Mesothelial cell of epicardium (in vitro differentiated cells): Measurements from ENCODE around the gene HGFAC. TPM values are rescaled to one million over a fixed set of nuclear protein-coding genes. Genes with fewer than 3 reads are reported as not detected.

Experiments
- DNase-seq, 2 experiments: peaks; one replicate each; pipeline ENCODE4 v3.0.0; 2021; ENCODE audit warnings: low spot score in 2 of 2; ENCODE audit not compliant: unreplicated experiment in 2 of 2
- H3K27ac Mint-ChIP-seq: 2 replicates; pipeline ENCODE4 v1.8.0; 2021; ENCODE audit warnings: mixed read lengths
- H3K27me3 Mint-ChIP-seq: 2 replicates; pipeline ENCODE4 v1.8.0; 2021; ENCODE audit warnings: low read depth, mixed read lengths
- H3K36me3 Mint-ChIP-seq: 2 replicates; pipeline ENCODE4 v1.8.0; 2021; ENCODE audit warnings: mixed read lengths
- H3K4me1 Mint-ChIP-seq: 2 replicates; pipeline ENCODE4 v1.8.0; 2021; ENCODE audit warnings: mixed read lengths
- H3K4me3 Mint-ChIP-seq: 2 replicates; pipeline ENCODE4 v1.8.0; 2021; ENCODE audit warnings: mild to moderate bottlenecking, moderate library complexity, mixed read lengths
- H3K9me3 Mint-ChIP-seq: 2 replicates; pipeline ENCODE4 v1.8.0; 2021; ENCODE audit warnings: mixed read lengths
- total RNA-seq: library from RNA; stranded (reverse); gene quantifications from 3 replicates; pipeline ENCODE4 v1.2.1, GENCODE V29; 2021
- TF ChIP-seq, protein P1 (sequence below): fragments of 200-600 bp; sonication (generic); IDR thresholded peaks from one replicate; pipeline ENCODE4 v1.5.0; 2021; ENCODE audit warnings: antibody characterized with exemption; ENCODE audit not compliant: unreplicated experiment

HGFAC gene
- total RNA-seq, 1 donor from 2014 or later: 2.5 TPM

DNA sequence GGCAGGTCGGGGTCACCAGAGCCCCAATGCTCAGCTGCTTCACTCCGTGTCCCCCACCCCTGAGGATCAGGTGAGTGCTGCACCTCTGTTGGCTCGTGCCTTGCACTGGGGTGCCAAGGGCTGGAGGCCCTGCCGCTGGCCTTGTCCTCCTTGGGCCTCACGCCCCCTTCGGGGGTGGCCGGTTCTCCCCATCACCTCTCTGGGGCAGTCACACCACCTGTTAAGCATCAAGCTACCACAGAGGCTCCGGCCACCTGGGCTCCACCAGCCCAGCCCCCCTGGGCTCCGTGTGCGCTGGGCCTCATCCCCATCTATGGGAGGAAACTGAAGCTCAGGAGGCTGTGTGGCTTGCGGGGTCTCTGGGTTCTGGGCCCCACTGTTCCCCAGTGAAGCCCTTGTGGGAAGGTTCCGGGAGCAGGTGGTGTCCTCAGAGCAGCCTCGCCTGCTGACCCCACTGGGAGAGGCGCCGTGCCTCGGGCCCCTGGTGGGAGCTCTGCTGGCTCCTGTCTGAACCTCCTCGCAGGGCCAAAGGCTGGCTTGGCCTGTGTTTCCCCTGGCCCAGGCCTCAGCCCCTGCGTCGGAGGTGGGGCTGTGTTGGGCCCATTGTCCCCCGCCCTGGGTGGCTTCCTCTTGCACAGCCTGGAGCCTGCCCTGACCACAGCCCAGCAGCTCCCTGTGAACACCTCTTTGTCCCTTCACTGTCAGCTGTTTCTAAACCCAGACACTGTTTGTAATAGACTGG lies 52.1 kb downstream of the HGFAC start:
- TF ChIP-seq, protein P1, sequence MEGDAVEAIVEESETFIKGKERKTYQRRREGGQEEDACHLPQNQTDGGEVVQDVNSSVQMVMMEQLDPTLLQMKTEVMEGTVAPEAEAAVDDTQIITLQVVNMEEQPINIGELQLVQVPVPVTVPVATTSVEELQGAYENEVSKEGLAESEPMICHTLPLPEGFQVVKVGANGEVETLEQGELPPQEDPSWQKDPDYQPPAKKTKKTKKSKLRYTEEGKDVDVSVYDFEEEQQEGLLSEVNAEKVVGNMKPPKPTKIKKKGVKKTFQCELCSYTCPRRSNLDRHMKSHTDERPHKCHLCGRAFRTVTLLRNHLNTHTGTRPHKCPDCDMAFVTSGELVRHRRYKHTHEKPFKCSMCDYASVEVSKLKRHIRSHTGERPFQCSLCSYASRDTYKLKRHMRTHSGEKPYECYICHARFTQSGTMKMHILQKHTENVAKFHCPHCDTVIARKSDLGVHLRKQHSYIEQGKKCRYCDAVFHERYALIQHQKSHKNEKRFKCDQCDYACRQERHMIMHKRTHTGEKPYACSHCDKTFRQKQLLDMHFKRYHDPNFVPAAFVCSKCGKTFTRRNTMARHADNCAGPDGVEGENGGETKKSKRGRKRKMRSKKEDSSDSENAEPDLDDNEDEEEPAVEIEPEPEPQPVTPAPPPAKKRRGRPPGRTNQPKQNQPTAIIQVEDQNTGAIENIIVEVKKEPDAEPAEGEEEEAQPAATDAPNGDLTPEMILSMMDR: no peak
- Mint-ChIP-seq H3K27ac (no peak overlapping the region), H3K4me3 (no peak overlapping the region), H3K4me1 (peaks cover 18% of the 10 kb centered on the region), H3K9me3 (no peaks in the 10 kb centered on the region), H3K36me3 (no peaks in the 10 kb centered on the region), H3K27me3 (peaks cover 30% of the 10 kb centered on the region)
- no peak for DNase-seq

DNA sequence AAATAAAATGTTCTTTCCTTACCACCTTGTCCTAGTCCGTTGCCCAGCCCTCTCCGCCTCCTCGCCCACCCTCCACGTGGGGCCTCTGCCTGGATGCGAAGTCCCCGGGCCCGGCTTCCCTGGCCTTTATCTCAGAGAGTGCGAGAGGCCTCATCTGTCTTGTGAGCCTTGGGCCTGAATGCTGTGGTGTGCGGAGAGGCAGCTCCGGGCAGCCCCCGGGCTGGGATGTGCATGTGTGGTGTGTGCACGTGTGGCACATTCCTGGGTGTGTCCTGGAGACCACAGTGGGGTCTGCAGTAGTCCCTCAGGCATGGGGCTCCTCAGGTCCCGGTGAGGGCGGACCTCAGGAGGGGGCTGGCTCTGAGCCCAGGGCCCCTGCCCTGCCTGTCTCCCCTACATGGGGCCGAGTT lies 52.7 kb downstream of the HGFAC start:
- peaks cover 24% of the 10 kb centered on the region for H3K27me3 Mint-ChIP-seq
- H3K36me3 Mint-ChIP-seq: no peaks in the 10 kb centered on the region
- DNase-seq: no peak
- H3K27ac Mint-ChIP-seq: no peak overlapping the region
- TF ChIP-seq, protein P1: no peak
- H3K9me3 Mint-ChIP-seq: no peaks in the 10 kb centered on the region
- H3K4me1 Mint-ChIP-seq: peaks cover 18% of the 10 kb centered on the region
- no peak overlapping the region for H3K4me3 Mint-ChIP-seq

DNA sequence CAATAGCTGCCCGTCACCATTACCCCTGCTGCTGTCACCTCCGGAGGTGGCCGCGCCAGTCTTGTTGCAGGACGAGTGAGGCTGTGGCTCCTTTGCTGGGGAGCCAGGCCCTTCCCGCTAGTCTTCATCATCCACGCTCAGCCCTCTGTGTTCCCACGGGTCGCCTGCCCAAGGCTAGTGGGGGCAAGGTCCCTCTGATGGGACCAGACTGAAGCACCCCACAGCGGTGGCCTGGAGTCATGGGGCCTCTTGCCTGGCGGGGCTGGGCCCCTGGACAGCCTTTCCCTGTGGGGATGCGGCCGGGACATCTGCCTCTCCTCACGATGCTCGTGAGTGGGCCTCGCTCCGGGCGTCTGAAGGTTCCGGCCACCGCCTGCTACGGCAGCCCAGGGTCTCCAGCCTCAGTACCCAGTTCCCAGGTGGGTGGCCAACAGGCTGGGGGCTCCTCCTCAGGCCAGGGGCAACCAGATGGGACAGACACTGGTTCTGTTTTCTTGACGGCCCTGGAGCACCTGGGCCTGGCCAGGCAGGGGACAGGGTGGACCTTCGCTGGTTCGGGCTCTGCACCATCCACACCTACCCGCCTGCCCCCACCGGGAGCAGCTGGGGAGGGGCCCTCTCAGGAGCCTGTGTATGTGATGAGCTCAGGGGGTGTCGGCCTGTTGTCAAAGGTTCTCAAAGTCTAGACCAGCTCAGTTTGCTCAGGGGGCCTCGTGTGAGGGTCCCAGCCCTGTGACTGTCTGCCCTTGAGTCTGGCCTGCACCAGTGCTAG lies 53.6 kb downstream of the HGFAC start:
- Mint-ChIP-seq H3K4me1 (peaks cover 18% of the 10 kb centered on the region), H3K9me3 (no peaks in the 10 kb centered on the region), H3K36me3 (no peaks in the 10 kb centered on the region), H3K4me3 (no peak overlapping the region), H3K27me3 (peaks cover 19% of the 10 kb centered on the region), H3K27ac (peak overlapping the region; percentile 12)
- TF ChIP-seq, protein P1: no peak
- DNase-seq: no peak

DNA sequence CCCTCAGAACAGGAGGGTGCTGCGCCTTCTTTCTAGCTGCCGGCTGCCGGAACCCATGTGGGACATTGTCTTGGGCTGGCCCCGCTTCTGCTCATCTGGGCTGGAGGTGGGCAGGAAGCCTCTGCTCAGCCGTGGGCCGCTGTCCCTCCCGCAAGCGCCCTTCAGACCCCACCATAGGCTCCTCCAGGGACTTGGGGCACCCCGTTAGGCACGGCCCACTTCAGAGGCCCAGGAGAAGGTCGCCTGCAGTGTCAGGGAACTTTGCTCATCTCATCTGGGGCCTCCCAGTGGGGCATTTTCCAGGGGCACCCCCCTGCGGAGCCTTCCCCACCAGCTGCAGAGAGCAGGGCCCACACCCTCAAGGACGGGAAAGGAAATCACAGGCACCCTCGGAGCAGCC lies 54.3 kb downstream of the HGFAC start:
- no peak overlapping the region for H3K4me3 Mint-ChIP-seq
- peaks cover 18% of the 10 kb centered on the region for H3K4me1 Mint-ChIP-seq
- no peak overlapping the region for H3K27ac Mint-ChIP-seq
- TF ChIP-seq, protein P1: no peak
- peaks cover 18% of the 10 kb centered on the region for H3K27me3 Mint-ChIP-seq
- H3K9me3 Mint-ChIP-seq: no peaks in the 10 kb centered on the region
- H3K36me3 Mint-ChIP-seq: no peaks in the 10 kb centered on the region
- no peak for DNase-seq

DNA sequence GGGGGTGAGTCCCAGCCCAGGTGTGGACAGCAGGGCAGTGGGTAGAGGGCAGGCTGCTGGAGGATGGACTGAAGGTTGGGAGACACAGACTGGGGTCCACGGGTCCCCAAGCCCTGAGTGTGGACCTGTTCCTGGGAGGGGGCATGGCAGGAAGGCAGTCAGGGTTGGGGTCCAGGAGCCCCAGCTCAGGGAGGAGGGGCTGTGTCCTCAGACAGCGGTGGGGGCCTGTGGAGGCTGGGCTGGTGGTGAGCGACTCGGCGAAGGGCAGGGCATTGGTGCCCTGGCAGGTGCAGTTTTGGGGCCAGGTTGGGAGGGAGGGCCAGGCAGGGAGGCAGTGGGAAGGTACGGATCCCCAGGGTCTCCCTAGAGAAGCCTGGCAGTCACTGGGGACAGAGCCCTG lies 55.3 kb downstream of the HGFAC start:
- peaks cover 9% of the 10 kb centered on the region for H3K27me3 Mint-ChIP-seq

More for the DNA sequence above, 55.3 kb downstream of the HGFAC start:
- H3K36me3 Mint-ChIP-seq: no peaks in the 10 kb centered on the region
- H3K4me1 Mint-ChIP-seq: peaks cover 13% of the 10 kb centered on the region
- no peaks in the 10 kb centered on the region for H3K9me3 Mint-ChIP-seq
- no peak for DNase-seq
- H3K27ac Mint-ChIP-seq: no peak overlapping the region
- TF ChIP-seq, protein P1: no peak
- no peak overlapping the region for H3K4me3 Mint-ChIP-seq
